ENCODE results near the gene FAM222A.

FAM222A gene

GRCh38 chr12:109758426-109759420, 45.1 kb downstream of the FAM222A start:
- DNase-seq (ENCODE audit: low read depth in 3 of 3, low spot score in 1 of 3) = no peak

- no peak for DNase-seq (ENCODE audit: low read depth in 3 of 3, low spot score in 1 of 3)
Observed at GRCh38 chr12:109759595-109759994, 46.0 kb downstream of the FAM222A start.

GRCh38 chr12:109760031-109760929, 46.7 kb downstream of the FAM222A start:
- no peak for DNase-seq (ENCODE audit: low read depth in 3 of 3, low spot score in 1 of 3)

GRCh38 chr12:109760930-109761921, 47.6 kb downstream of the FAM222A start:
- DNase-seq (ENCODE audit: low read depth in 3 of 3, low spot score in 1 of 3) = no peak

GRCh38 chr12:109762071-109762672, 48.5 kb downstream of the FAM222A start:
- DNase-seq (ENCODE audit: low read depth in 3 of 3, low spot score in 1 of 3) = no peak

GRCh38 chr12:109762673-109763191, 49.1 kb downstream of the FAM222A start:
- no peak for DNase-seq (ENCODE audit: low read depth in 3 of 3, low spot score in 1 of 3)

- DNase-seq (ENCODE audit: low read depth in 3 of 3, low spot score in 1 of 3) = no peak
Observed at GRCh38 chr12:109763201-109763841, 49.7 kb downstream of the FAM222A start.

GRCh38 chr12:109764123-109764522, 50.5 kb downstream of the FAM222A start:
- no peak for DNase-seq (ENCODE audit: low read depth in 3 of 3, low spot score in 1 of 3)

- DNase-seq (ENCODE audit: low read depth in 3 of 3, low spot score in 1 of 3) = no peak
Observed at GRCh38 chr12:109764776-109765445, 51.3 kb downstream of the FAM222A start.

- DNase-seq (ENCODE audit: low read depth in 3 of 3, low spot score in 1 of 3) = no peak
Observed at GRCh38 chr12:109765446-109765810, 51.8 kb downstream of the FAM222A start.

- DNase-seq (ENCODE audit: low read depth in 3 of 3, low spot score in 1 of 3) = no peak
Observed at GRCh38 chr12:109766251-109766778, 52.7 kb downstream of the FAM222A start.

- DNase-seq (ENCODE audit: low read depth in 3 of 3, low spot score in 1 of 3) = no peak
Observed at GRCh38 chr12:109767456-109767855, 53.8 kb downstream of the FAM222A start.

- no peak for DNase-seq (ENCODE audit: low read depth in 3 of 3, low spot score in 1 of 3)
Observed at GRCh38 chr12:109767991-109768900, 54.6 kb downstream of the FAM222A start.

- DNase-seq (ENCODE audit: low read depth in 3 of 3, low spot score in 1 of 3) = no peak
Observed at GRCh38 chr12:109768901-109769670, 55.5 kb downstream of the FAM222A start.

- DNase-seq (ENCODE audit: low read depth in 3 of 3, low spot score in 1 of 3) = no peak
Observed at GRCh38 chr12:109770104-109770860, 56.7 kb downstream of the FAM222A start.

Measured in stimulated activated CD4-positive, alpha-beta T cell treated with anti-CD3 and anti-CD28 coated beads, TNF-alpha, amount 100 ng/mL, for 1 hour (primary cell).